Loucy (cell line): ENCODE results near the gene FBXL13.

Source experiments
- EZH2phosphoT487 ChIP-seq: fragments of 200-600 bp; IDR thresholded peaks from 2 replicates; pipeline ENCODE4 v1.6.1; 2018; ENCODE audit warnings: antibody characterized with exemption, mild to moderate bottlenecking, moderate library complexity, borderline replicate concordance
- TF ChIP-seq, protein P1 (sequence below): fragments of 200-600 bp; sonication (generic); conservative IDR thresholded peaks from 2 replicates; pipeline ENCODE4 v1.5.1; 2014; ENCODE audit warnings: mild to moderate bottlenecking, antibody characterized with exemption, low read length

DNA sequence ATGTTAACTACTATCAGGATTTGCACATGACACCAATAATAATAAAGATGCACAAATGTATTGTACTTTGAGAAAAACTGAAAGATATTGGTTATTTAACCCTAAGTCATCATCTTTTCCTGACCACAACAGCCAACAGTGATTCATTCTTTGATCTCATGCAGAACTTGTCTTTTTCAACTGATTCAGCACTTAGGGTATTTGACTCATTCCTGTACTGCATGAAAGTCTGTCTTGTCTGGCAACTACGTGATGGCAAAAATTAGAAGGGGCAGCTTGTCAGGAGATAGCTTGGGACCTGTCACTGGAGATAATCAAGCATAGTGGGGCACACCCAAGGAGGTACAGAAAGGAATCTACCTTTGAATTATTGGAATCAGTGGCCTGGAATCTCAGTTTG, 239.6 kb downstream of the FBXL13 start:
- TF ChIP-seq, protein P1, sequence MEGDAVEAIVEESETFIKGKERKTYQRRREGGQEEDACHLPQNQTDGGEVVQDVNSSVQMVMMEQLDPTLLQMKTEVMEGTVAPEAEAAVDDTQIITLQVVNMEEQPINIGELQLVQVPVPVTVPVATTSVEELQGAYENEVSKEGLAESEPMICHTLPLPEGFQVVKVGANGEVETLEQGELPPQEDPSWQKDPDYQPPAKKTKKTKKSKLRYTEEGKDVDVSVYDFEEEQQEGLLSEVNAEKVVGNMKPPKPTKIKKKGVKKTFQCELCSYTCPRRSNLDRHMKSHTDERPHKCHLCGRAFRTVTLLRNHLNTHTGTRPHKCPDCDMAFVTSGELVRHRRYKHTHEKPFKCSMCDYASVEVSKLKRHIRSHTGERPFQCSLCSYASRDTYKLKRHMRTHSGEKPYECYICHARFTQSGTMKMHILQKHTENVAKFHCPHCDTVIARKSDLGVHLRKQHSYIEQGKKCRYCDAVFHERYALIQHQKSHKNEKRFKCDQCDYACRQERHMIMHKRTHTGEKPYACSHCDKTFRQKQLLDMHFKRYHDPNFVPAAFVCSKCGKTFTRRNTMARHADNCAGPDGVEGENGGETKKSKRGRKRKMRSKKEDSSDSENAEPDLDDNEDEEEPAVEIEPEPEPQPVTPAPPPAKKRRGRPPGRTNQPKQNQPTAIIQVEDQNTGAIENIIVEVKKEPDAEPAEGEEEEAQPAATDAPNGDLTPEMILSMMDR: no peak
- no peak for TF ChIP-seq EZH2phosphoT487
